KMS-11 (cell line): ENCODE data around the gene POU4F3.

ENCODE experiments used
- H2AFZ ChIP-seq: fragments of 200-600 bp; sonication (generic); 2 replicates; pipeline ENCODE4 v1.6.1; 2016; ENCODE audit warnings: antibody characterized with exemption, mixed run types, low read depth
- H3K27ac ChIP-seq: fragments of 200-600 bp; sonication (generic); 2 replicates; pipeline ENCODE4 v1.6.1; 2016; ENCODE audit warnings: mild to moderate bottlenecking, mixed run types
- H3K27me3 ChIP-seq: fragments of 200-600 bp; sonication (generic); 2 replicates; pipeline ENCODE4 v1.6.1; 2017; ENCODE audit warnings: mild to moderate bottlenecking, low read depth, mixed run types, moderate library complexity; ENCODE audit not compliant: insufficient read depth
- H3K36me3 ChIP-seq: fragments of 200-600 bp; sonication (generic); 2 replicates; pipeline ENCODE4 v1.6.1; 2017; ENCODE audit warnings: mild to moderate bottlenecking, mixed run types; ENCODE audit not compliant: insufficient read depth
- H3K4me1 ChIP-seq: fragments of 200-600 bp; sonication (generic); 2 replicates; pipeline ENCODE4 v1.6.1; 2016; ENCODE audit warnings: mild to moderate bottlenecking, low read depth, mixed run types; ENCODE audit not compliant: poor library complexity, severe bottlenecking
- H3K4me2 ChIP-seq: fragments of 200-600 bp; sonication (generic); 2 replicates; pipeline ENCODE4 v1.7.0; 2016; ENCODE audit warnings: mild to moderate bottlenecking, mixed run types
- H3K4me3 ChIP-seq: fragments of 200-600 bp; sonication (generic); IDR thresholded peaks from 2 replicates; pipeline ENCODE4 v1.6.1; 2017; ENCODE audit warnings: low read depth, low read length, mixed read lengths; ENCODE audit not compliant: insufficient read depth
- H3K79me2 ChIP-seq: fragments of 200-600 bp; sonication (generic); 2 replicates; pipeline ENCODE4 v1.6.1; 2016; ENCODE audit warnings: low read depth, mixed run types; ENCODE audit not compliant: insufficient read depth
- H3K9ac ChIP-seq: fragments of 200-600 bp; sonication (generic); 2 replicates; pipeline ENCODE4 v1.6.1; 2016; ENCODE audit warnings: mild to moderate bottlenecking, mixed run types
- H4K20me1 ChIP-seq: fragments of 200-600 bp; sonication (generic); 2 replicates; pipeline ENCODE4 v1.6.1; 2016; ENCODE audit warnings: mild to moderate bottlenecking, mixed run types; ENCODE audit not compliant: insufficient read depth
- CTCF ChIP-seq: fragments of 200-600 bp; sonication (generic); conservative IDR thresholded peaks from 2 replicates; pipeline ENCODE4 v1.6.1; 2017; ENCODE audit warnings: low read depth, mild to moderate bottlenecking, antibody characterized with exemption, low read length, moderate library complexity, mixed read lengths

Gene POU4F3

GRCh38 chr5:146342882-146343865, 4.5 kb downstream of the POU4F3 start:
- Histone ChIP-seq H3K4me3 (no peak overlapping the region), H3K27me3 (no peaks in the 10 kb centered on the region), H3K4me2 (no peak overlapping the region)

GRCh38 chr5:146344155-146345118, 5.8 kb downstream of the POU4F3 start:
- Histone ChIP-seq H3K4me3 (no peak overlapping the region), H3K4me1 (no peaks in the 10 kb centered on the region), H3K79me2 (no peaks in the 10 kb centered on the region), H3K4me2 (no peak overlapping the region), H3K9ac (no peak overlapping the region), H3K27ac (no peak overlapping the region), H3K36me3 (no peaks in the 10 kb centered on the region), H2AFZ (no peak overlapping the region), H3K27me3 (no peaks in the 10 kb centered on the region), H4K20me1 (no peaks in the 10 kb centered on the region)
- TF ChIP-seq CTCF = no peak

More at GRCh38 chr5:146342882-146343865, 4.5 kb downstream of the POU4F3 start:
- Histone ChIP-seq H3K9ac (no peak overlapping the region), H4K20me1 (no peaks in the 10 kb centered on the region), H2AFZ (no peak overlapping the region), H3K27ac (no peak overlapping the region), H3K79me2 (no peaks in the 10 kb centered on the region), H3K36me3 (no peaks in the 10 kb centered on the region), H3K4me1 (no peaks in the 10 kb centered on the region)
- TF ChIP-seq CTCF = no peak

- no peak for TF ChIP-seq CTCF
- Histone ChIP-seq H3K4me1 (no peaks in the 10 kb centered on the region), H3K27ac (no peak overlapping the region), H4K20me1 (no peaks in the 10 kb centered on the region), H3K27me3 (no peaks in the 10 kb centered on the region), H3K79me2 (no peaks in the 10 kb centered on the region), H2AFZ (no peak overlapping the region), H3K9ac (no peak overlapping the region), H3K4me2 (no peak overlapping the region), H3K4me3 (no peak overlapping the region), H3K36me3 (no peaks in the 10 kb centered on the region)
These were observed 6.6 kb downstream of the POU4F3 start for GRCh38 chr5:146345240-146345577.

GRCh38 chr5:146345578-146346366, 7.1 kb downstream of the POU4F3 start:
- Histone ChIP-seq H3K9ac (no peak overlapping the region), H3K36me3 (no peaks in the 10 kb centered on the region), H4K20me1 (no peaks in the 10 kb centered on the region), H3K4me1 (no peaks in the 10 kb centered on the region), H3K4me2 (no peak overlapping the region), H3K4me3 (no peak overlapping the region), H3K27me3 (no peaks in the 10 kb centered on the region), H3K79me2 (no peaks in the 10 kb centered on the region), H3K27ac (no peak overlapping the region), H2AFZ (no peak overlapping the region)
- no peak for TF ChIP-seq CTCF
